ENCODE measurements around the gene HLA-DRB1. TPM values are rescaled to one million over a fixed set of nuclear protein-coding genes. Genes with fewer than 3 reads are reported as not detected.
"Not testable (repeated sequence)": the region's sequence is repeated elsewhere in the genome, so short reads cannot be mapped to it uniquely, and the experiment has no call there.

The HLA-DRB1 gene
- polyA plus RNA-seq, 1 donor, result 159 TPM

DNA sequence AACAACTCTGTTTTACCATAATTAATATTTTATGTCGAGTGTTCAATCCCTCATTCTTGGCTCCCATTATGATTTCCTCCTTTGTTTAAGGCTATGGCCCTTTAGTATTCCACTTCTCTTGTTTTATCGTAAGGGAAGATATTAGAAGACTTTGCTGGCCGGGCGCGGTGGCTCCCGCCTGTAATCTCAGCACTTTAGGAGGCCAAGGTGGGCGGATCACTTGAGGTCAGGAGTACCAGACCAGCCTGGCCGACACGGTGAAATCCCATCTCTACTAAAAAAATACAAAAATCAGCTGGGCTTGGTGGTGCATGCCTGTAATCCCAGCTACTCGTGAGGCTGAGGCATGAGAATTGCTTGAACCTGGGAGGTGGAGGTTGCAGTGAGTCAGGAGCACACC lies 1.1 kb upstream of the HLA-DRB1 start:
- H3K27me3 ChIP-seq (ENCODE audit: control insufficient read depth, insufficient read depth, low read length); H3K27ac ChIP-seq (ENCODE audit: low read length); H3K4me3 ChIP-seq (ENCODE audit: low read length); DNase-seq; H3K9me3 ChIP-seq (ENCODE audit: control insufficient read depth, low read depth, low read length); H3K36me3 ChIP-seq (ENCODE audit: control insufficient read depth, insufficient read depth, low read length); H3K4me1 ChIP-seq (ENCODE audit: control insufficient read depth, insufficient read depth, low read length): not testable (repeated sequence)
- WGBS (ENCODE audit: insufficient coverage, low lambda C conversion rate), result no CpG with 5 or more reads among the region's 10 CpGs

DNA sequence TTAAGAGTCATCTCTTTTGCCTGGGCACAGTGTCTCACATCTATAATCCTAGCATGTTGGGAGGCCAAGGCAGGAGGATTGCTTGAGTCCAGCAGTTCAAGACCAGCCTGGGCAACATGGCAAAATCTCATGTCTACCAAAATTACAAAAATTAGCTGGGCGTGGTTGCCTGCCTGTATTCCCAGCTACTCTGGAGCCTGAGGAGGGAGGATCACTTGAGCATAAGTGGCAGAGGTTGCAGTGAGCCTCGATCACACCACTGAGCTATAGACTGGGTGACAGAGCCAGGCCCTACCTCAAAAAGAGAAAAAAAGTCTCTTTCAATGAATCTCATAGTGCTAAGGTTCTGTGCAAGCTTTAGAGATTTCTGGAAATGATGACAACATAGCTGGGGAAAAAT lies 1.5 kb downstream of the HLA-DRB1 start:
- Histone ChIP-seq H3K27ac (ENCODE audit: low read length) (no peak overlapping the region), H3K9me3 (ENCODE audit: control insufficient read depth, low read depth, low read length) (no peaks in the 10 kb centered on the region), H3K4me3 (ENCODE audit: low read length) (no peak overlapping the region), H3K27me3 (ENCODE audit: control insufficient read depth, insufficient read depth, low read length) (no peaks in the 10 kb centered on the region), H3K36me3 (ENCODE audit: control insufficient read depth, insufficient read depth, low read length) (no peaks in the 10 kb centered on the region), H3K4me1 (ENCODE audit: control insufficient read depth, insufficient read depth, low read length) (no peaks in the 10 kb centered on the region)
- no peak for DNase-seq
- no CpG with 5 or more reads among the region's 2 CpGs for WGBS (ENCODE audit: insufficient coverage, low lambda C conversion rate)

DNA sequence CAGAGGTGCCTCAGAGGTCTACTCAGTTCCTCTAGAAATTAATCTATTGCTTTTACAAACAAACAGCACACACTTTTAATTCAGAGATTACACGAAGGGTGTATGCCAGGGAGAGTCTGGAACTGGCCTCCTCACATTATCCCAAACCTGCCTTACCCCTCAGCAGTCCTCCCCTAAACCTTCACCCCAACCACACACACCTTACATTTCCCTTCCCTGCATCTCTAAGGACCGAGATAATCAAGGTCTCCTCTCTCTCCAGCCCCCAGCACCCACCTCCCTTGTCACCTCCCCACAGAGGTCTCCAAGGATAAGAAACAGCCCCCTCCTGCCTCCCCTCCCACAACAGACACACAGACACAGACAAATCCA lies 6.1 kb downstream of the HLA-DRB1 start:
- no peaks in the 10 kb centered on the region for H3K27me3 ChIP-seq (ENCODE audit: control insufficient read depth, insufficient read depth, low read length)
- no peak for DNase-seq
- no peak overlapping the region for H3K27ac ChIP-seq (ENCODE audit: low read length)
- H3K9me3 ChIP-seq (ENCODE audit: control insufficient read depth, low read depth, low read length), result no peaks in the 10 kb centered on the region
- no peaks in the 10 kb centered on the region for H3K36me3 ChIP-seq (ENCODE audit: control insufficient read depth, insufficient read depth, low read length)
- WGBS (ENCODE audit: insufficient coverage, low lambda C conversion rate), result no CpG with 5 or more reads among the region's 2 CpGs
- no peak overlapping the region for H3K4me3 ChIP-seq (ENCODE audit: low read length)
- no peaks in the 10 kb centered on the region for H3K4me1 ChIP-seq (ENCODE audit: control insufficient read depth, insufficient read depth, low read length)

DNA sequence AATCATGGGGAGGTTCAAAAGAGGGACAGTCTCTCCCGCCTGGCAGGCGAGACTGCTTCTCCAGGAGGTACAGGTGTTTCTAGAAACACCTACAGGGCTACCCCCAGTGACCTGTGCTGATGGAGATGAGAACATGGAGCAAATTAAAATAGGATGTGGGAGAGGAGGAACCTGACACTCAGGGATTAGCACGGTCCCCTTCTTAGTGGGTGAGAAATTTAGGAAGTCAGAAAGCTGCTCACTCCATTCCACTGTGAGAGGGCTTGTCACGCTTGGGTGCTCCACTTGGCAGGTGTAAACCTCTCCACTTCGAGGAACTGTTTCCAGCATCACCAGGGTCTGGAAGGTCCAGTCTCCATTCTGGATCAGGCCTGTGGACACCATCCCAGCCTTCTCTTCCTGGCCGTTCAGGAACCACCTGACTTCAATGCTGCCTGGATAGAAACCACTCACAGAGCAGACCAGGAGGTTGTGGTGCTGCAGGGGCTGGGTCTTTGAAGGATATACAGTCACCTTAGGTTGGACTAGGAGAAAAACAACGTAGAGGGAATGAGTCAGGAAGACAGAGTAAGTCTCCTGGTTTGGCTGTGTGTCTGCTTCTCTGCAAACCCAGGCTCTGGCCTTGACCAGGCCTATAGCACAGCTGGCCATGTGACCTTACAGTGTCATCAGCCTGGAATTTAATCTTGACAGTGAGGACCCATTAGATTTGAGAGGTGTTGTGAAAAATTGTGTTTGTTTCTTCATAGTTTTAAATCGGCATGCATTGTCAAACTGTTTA lies 8.1 kb downstream of the HLA-DRB1 start:
- WGBS (ENCODE audit: insufficient coverage, low lambda C conversion rate), result no CpG with 5 or more reads among the region's 8 CpGs
- no peaks in the 10 kb centered on the region for H3K9me3 ChIP-seq (ENCODE audit: control insufficient read depth, low read depth, low read length)
- no peak overlapping the region for H3K4me3 ChIP-seq (ENCODE audit: low read length)
- no peak for DNase-seq
- H3K27me3 ChIP-seq (ENCODE audit: control insufficient read depth, insufficient read depth, low read length), result no peaks in the 10 kb centered on the region
- H3K27ac ChIP-seq (ENCODE audit: low read length), result no peak overlapping the region
- H3K36me3 ChIP-seq (ENCODE audit: control insufficient read depth, insufficient read depth, low read length), result no peaks in the 10 kb centered on the region
- H3K4me1 ChIP-seq (ENCODE audit: control insufficient read depth, insufficient read depth, low read length), result no peaks in the 10 kb centered on the region

DNA sequence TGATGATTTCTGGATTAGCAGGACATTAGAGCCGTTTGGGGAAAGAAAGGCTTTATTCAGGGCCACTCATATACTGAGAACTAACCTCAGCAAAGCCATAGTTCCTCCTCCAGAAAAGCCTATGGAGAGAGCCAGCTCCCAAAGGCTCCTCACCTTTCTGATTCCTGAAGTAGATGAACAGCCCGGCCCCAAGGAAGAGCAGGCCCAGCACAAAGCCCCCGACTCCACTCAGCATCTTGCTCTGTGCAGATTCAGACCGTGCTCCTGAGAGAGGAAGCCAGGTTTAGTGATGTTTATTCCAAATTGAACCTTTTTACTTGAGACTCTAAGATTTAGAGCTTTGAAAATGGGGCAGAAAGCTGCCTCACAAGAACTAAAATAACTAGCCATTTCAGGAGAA lies 9.1 kb downstream of the HLA-DRB1 start:
- Histone ChIP-seq H3K4me3 (ENCODE audit: low read length) (no peak overlapping the region), H3K36me3 (ENCODE audit: control insufficient read depth, insufficient read depth, low read length) (no peaks in the 10 kb centered on the region), H3K27me3 (ENCODE audit: control insufficient read depth, insufficient read depth, low read length) (no peaks in the 10 kb centered on the region), H3K9me3 (ENCODE audit: control insufficient read depth, low read depth, low read length) (no peaks in the 10 kb centered on the region), H3K27ac (ENCODE audit: low read length) (no peak overlapping the region), H3K4me1 (ENCODE audit: control insufficient read depth, insufficient read depth, low read length) (no peaks in the 10 kb centered on the region)
- no peak for DNase-seq
- no CpG with 5 or more reads among the region's 4 CpGs for WGBS (ENCODE audit: insufficient coverage, low lambda C conversion rate)

DNA sequence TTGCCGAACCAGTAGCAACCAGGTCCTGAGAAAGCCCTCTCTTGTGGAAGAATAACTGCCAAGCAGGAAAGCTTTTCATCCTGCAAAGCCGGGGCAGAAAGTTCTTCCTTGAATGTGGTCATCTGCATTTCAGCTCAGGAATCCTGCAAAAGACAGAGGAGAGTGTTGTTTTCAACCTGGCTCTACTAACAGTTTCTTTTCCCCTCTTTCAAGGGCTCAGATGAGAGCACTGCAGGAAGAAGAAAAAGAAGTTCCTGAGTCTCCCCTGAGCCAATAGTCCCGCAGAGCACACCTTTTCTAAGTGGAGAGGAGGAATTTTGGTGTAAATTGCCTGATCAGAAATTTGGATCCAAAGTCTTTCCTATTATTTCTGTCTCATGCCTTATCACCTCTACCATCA lies 10.7 kb downstream of the HLA-DRB1 start:
- WGBS (ENCODE audit: insufficient coverage, low lambda C conversion rate), result no CpG with 5 or more reads among the region's 3 CpGs
- no peaks in the 10 kb centered on the region for H3K9me3 ChIP-seq (ENCODE audit: control insufficient read depth, low read depth, low read length)
- H3K36me3 ChIP-seq (ENCODE audit: control insufficient read depth, insufficient read depth, low read length), result no peaks in the 10 kb centered on the region
- no peak overlapping the region for H3K4me3 ChIP-seq (ENCODE audit: low read length)
- no peak overlapping the region for H3K27ac ChIP-seq (ENCODE audit: low read length)
- no peaks in the 10 kb centered on the region for H3K27me3 ChIP-seq (ENCODE audit: control insufficient read depth, insufficient read depth, low read length)
- no peak for DNase-seq
- H3K4me1 ChIP-seq (ENCODE audit: control insufficient read depth, insufficient read depth, low read length), result no peaks in the 10 kb centered on the region

DNA sequence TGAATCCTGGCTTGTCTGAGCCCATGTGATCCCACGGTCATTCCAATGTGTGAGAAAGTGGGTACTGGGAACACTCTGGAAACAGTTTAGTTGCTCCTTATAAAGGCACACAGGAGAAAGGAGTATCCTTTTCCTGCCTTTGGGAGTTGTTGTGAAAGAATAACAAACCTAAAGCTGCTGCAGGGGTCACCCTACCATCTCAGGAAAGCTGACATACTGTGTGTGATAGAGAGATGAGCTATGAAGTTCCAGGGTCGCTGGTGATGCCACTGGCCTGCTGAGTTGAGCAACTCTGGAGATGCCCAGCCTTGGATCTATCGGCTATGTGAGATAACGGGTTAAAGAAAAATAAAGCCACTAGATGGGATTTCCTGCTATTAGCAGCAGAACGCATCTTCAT lies 12.2 kb downstream of the HLA-DRB1 start:
- H3K36me3 ChIP-seq (ENCODE audit: control insufficient read depth, insufficient read depth, low read length); DNase-seq; H3K4me3 ChIP-seq (ENCODE audit: low read length); H3K4me1 ChIP-seq (ENCODE audit: control insufficient read depth, insufficient read depth, low read length); H3K27me3 ChIP-seq (ENCODE audit: control insufficient read depth, insufficient read depth, low read length); H3K9me3 ChIP-seq (ENCODE audit: control insufficient read depth, low read depth, low read length); H3K27ac ChIP-seq (ENCODE audit: low read length): not testable (repeated sequence)
- WGBS (ENCODE audit: insufficient coverage, low lambda C conversion rate), result no CpG with 5 or more reads among the region's 5 CpGs

DNA sequence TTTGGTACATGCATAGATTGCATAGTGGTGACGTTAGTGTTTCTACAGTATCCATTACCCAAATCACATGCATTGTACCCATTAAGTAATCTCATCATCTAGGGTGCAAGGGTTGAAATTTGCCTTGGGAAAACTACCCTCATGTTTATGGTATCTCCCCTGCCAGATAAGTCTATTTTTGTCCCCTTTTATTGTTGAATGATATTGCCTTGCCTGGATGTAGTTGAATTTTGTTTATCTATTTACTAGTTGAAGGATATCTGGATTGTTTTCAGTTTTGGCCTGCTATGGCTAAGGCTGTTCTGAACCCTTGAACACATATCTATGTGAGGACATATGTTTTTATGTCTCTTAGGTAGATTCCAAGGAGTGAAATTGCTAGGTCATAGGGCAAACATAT lies 13.4 kb downstream of the HLA-DRB1 start:
- H3K27ac ChIP-seq (ENCODE audit: low read length), result no peak overlapping the region
- H3K27me3 ChIP-seq (ENCODE audit: control insufficient read depth, insufficient read depth, low read length), result no peaks in the 10 kb centered on the region
- DNase-seq, result no peak
- H3K9me3 ChIP-seq (ENCODE audit: control insufficient read depth, low read depth, low read length), result no peaks in the 10 kb centered on the region
- WGBS (ENCODE audit: insufficient coverage, low lambda C conversion rate), result no CpG with 5 or more reads among the region's 1 CpG
- no peaks in the 10 kb centered on the region for H3K4me1 ChIP-seq (ENCODE audit: control insufficient read depth, insufficient read depth, low read length)
- H3K4me3 ChIP-seq (ENCODE audit: low read length), result no peak overlapping the region
- no peaks in the 10 kb centered on the region for H3K36me3 ChIP-seq (ENCODE audit: control insufficient read depth, insufficient read depth, low read length)

DNA sequence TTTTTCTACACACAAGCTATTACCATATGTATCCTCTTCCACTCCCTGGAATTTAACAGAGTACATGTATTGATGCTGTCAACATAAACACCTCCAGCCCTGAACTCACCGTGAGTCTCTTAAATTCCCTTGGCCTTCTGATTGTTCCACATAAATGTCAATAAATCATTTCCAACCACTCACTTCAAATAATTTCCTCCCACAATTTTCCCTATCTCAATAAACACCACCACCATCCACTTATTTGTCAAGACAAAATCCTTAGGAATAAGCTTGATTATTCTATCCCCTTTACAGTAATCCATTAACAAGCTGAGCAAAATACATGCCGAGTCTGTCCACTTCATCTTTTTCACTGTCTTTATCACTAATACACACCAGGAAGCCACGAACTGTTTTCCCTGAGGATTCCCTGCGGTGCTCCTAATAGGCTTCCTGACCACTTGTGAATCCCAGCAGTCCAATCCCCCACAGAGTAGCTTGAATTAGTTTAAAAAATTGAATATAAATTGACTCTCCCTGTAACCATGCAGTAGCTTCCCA lies 19.2 kb downstream of the HLA-DRB1 start:
- Histone ChIP-seq H3K9me3 (ENCODE audit: control insufficient read depth, low read depth, low read length) (no peaks in the 10 kb centered on the region), H3K27ac (ENCODE audit: low read length) (no peak overlapping the region), H3K27me3 (ENCODE audit: control insufficient read depth, insufficient read depth, low read length) (no peaks in the 10 kb centered on the region), H3K4me1 (ENCODE audit: control insufficient read depth, insufficient read depth, low read length) (no peaks in the 10 kb centered on the region), H3K4me3 (ENCODE audit: low read length) (no peak overlapping the region), H3K36me3 (ENCODE audit: control insufficient read depth, insufficient read depth, low read length) (no peaks in the 10 kb centered on the region)
- 40% methylated on average over 1 of the region's 4 CpGs for WGBS (ENCODE audit: insufficient coverage, low lambda C conversion rate)
- DNase-seq, result no peak

DNA sequence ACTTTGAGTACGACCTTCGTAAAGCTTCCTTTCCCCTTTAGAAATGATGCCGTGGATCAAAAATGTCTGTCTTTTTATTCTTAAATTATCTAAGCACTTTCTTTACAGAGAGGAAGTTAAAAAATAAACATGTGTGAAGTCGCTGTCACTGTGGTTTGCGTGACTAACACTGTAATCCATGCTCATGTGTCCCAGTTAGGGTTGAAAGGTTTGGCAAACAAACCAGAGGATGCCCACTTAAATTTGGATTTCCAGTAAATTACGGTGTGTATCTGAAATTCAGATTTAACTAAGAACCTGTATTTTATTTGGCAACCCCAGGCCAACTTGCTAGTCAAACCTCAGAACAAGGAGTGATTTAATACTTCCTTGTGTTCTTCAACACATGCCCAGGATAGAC lies 21.1 kb downstream of the HLA-DRB1 start:
- DNase-seq, result no peak
- Histone ChIP-seq H3K36me3 (ENCODE audit: control insufficient read depth, insufficient read depth, low read length) (no peaks in the 10 kb centered on the region), H3K27ac (ENCODE audit: low read length) (no peak overlapping the region), H3K27me3 (ENCODE audit: control insufficient read depth, insufficient read depth, low read length) (no peaks in the 10 kb centered on the region), H3K4me3 (ENCODE audit: low read length) (no peak overlapping the region), H3K4me1 (ENCODE audit: control insufficient read depth, insufficient read depth, low read length) (no peaks in the 10 kb centered on the region), H3K9me3 (ENCODE audit: control insufficient read depth, low read depth, low read length) (no peaks in the 10 kb centered on the region)
- WGBS (ENCODE audit: insufficient coverage, low lambda C conversion rate), result 33% methylated on average over 2 of the region's 6 CpGs

DNA sequence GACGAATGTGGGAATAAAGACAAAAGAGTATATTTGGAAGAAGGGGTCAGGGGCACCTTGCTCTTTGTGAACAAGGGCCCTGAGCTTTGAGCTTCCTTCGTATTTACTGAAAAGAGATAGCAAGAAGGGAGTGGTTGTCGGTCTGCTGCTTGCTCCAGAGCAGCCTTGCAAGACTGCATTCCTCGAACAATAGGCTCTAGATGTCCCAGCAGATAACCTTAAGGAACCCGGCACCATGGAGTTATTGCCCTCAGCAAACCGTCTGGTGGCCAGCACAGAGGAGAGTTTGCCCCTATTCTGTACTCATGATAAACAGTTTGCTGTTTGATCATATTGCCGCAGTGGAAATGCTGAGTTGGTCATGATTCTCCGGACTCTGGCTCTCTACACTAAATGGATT lies 22.7 kb downstream of the HLA-DRB1 start:
- no peak overlapping the region for H3K27ac ChIP-seq (ENCODE audit: low read length)
- H3K9me3 ChIP-seq (ENCODE audit: control insufficient read depth, low read depth, low read length), result no peaks in the 10 kb centered on the region
- H3K4me3 ChIP-seq (ENCODE audit: low read length), result no peak overlapping the region
- H3K36me3 ChIP-seq (ENCODE audit: control insufficient read depth, insufficient read depth, low read length), result no peaks in the 10 kb centered on the region
- no peaks in the 10 kb centered on the region for H3K4me1 ChIP-seq (ENCODE audit: control insufficient read depth, insufficient read depth, low read length)
- WGBS (ENCODE audit: insufficient coverage, low lambda C conversion rate), result no CpG with 5 or more reads among the region's 8 CpGs
- DNase-seq, result no peak
- no peaks in the 10 kb centered on the region for H3K27me3 ChIP-seq (ENCODE audit: control insufficient read depth, insufficient read depth, low read length)

Measured in large intestine (tissue), 3 donors.